ENCODE measurements around the gene CES2. TPM values are rescaled to one million over a fixed set of nuclear protein-coding genes. Genes with fewer than 3 reads are reported as not detected.
"Not testable (repeated sequence)": the region's sequence is repeated elsewhere in the genome, so short reads cannot be mapped to it uniquely, and the experiment has no call there.

Gene CES2
- total RNA-seq, 3 donors from 2014 or later = 180 to 566 (median 456) TPM

DNA sequence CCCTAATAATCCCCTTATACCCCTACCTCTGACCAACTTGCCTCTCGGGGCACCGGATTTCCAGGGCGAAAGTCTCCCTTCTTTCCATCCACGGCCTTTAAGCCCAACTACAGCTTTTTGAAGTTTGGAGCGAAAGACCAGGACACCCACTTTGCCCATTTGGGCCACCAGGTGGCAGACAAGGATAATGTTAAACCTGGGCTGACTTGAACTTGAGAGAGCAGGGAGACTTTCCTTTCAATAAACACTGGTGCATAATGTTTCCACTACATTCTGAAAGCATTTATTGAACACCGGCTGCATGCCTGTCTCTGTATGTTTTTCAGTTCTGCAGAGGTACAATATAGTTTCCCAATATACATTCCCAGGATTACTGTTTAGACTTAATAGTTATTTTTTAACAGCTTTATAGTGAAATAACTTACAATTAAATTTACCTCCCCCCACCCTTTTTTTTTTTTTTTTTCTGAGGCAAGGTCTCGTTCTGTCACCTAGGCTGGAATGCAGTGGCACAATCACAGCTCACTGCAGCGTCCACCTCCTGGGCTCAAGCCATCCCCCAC, 18.9 kb downstream of the CES2 start:
- ATAC-seq (peak; percentile 85), DNase-seq (peak in 2 of 3 donors; percentile 88 to 94)
- intact Hi-C loops (cut with DNase I, micrococcal nuclease) = loop anchor here in 1 of 2 donors (10.0 kb wide), 1 partner anchor 201 kb away; the partner anchor contains the start of genes B3GNT9, FBXL8 and TRADD
- no peaks in the 10 kb centered on the region for H3K36me3 ChIP-seq (ENCODE audit: low read depth)
- H3K4me3 ChIP-seq = no peak overlapping the region
- no peaks in the 10 kb centered on the region for H3K9me3 ChIP-seq
- peaks cover 32% of the 10 kb centered on the region for H3K4me1 ChIP-seq (ENCODE audit: low read depth)
- TF ChIP-seq, protein P1, sequence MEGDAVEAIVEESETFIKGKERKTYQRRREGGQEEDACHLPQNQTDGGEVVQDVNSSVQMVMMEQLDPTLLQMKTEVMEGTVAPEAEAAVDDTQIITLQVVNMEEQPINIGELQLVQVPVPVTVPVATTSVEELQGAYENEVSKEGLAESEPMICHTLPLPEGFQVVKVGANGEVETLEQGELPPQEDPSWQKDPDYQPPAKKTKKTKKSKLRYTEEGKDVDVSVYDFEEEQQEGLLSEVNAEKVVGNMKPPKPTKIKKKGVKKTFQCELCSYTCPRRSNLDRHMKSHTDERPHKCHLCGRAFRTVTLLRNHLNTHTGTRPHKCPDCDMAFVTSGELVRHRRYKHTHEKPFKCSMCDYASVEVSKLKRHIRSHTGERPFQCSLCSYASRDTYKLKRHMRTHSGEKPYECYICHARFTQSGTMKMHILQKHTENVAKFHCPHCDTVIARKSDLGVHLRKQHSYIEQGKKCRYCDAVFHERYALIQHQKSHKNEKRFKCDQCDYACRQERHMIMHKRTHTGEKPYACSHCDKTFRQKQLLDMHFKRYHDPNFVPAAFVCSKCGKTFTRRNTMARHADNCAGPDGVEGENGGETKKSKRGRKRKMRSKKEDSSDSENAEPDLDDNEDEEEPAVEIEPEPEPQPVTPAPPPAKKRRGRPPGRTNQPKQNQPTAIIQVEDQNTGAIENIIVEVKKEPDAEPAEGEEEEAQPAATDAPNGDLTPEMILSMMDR (IDR thresholded peaks at IDR 0.05) = peak; percentile 49

- intact Hi-C loops (cut with DNase I, micrococcal nuclease) = loop anchor here in 1 of 2 donors (10.0 kb wide), 1 partner anchor 199 kb away; the partner anchor contains the start of genes B3GNT9, FBXL8 and TRADD
- ATAC-seq; H3K36me3 ChIP-seq (ENCODE audit: low read depth); H3K4me3 ChIP-seq; H3K9me3 ChIP-seq: not testable (repeated sequence)
- peaks cover 37% of the 10 kb centered on the region for H3K4me1 ChIP-seq (ENCODE audit: low read depth)
- DNase-seq = peak in 1 of 3 donors; percentile 45
Measured at GRCh38 chr16:66955363-66956153, 20.2 kb downstream of the CES2 start.

- not testable (repeated sequence) for H3K9me3 ChIP-seq; ATAC-seq; H3K4me3 ChIP-seq; DNase-seq; H3K36me3 ChIP-seq (ENCODE audit: low read depth)
- H3K4me1 ChIP-seq (ENCODE audit: low read depth) = peaks cover 40% of the 10 kb centered on the region
- intact Hi-C loops (cut with DNase I, micrococcal nuclease) = loop anchor here in 1 of 2 donors (10.0 kb wide), 1 partner anchor 199 kb away; the partner anchor contains the start of genes B3GNT9, FBXL8 and TRADD
Measured at GRCh38 chr16:66956154-66956457, 20.8 kb downstream of the CES2 start.

DNA sequence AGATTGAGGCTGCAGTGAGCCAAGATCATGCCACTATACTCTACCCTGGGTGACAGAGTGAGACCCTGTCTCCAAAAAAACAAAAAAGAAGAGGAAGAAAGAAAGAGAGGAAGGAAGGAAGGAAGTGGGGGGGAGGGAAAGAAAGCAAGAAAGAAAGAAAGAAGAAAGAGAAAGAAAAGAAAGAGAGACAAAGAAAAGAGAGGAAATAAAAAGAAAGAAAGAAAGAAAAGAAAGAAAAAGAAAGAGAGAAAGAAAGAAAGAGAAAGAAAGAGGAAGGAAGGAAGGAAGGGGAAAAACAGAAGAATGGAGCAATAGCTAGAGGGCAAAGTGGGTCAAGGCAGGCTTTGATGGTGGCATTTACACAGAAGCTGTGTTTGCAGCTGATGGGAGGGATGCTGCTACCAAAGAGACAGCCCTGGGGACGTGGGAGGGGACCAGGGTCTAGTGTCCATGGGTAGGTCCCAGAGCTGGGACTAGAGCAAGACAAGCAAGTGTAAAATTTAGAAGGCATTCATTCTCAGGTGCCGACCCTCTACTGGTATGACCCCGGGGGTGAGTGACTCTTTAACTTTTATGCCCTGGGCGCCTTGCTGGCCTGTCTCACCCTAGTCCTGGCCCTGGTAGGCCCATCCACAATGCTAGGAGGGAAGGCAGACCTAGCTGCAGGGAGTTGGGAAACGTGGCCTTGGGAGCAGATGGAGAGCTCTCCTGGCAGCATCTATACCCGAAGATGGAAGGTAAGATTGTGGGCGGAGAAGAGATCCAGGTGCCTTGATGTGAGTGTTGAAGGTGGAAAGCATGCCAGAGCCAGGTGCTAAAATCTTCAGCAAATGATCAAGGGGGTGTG, 23.8 kb downstream of the CES2 start:
- peaks cover 43% of the 10 kb centered on the region for H3K4me1 ChIP-seq (ENCODE audit: low read depth)
- DNase-seq (no peak), ATAC-seq (no peak)
- H3K4me3 ChIP-seq = no peak overlapping the region
- TF ChIP-seq, protein P1 (IDR thresholded peaks at IDR 0.05) = no peak
- H3K36me3 ChIP-seq (ENCODE audit: low read depth) = no peaks in the 10 kb centered on the region
- no peaks in the 10 kb centered on the region for H3K9me3 ChIP-seq
- intact Hi-C loops (cut with DNase I, micrococcal nuclease) = loop anchor here in 1 of 2 donors (10.0 kb wide), 1 partner anchor 196 kb away; the partner anchor contains the start of genes B3GNT9, FBXL8 and TRADD

GRCh38 chr16:66959704-66960161, 24.4 kb downstream of the CES2 start:
- TF ChIP-seq, protein P1 (IDR thresholded peaks at IDR 0.05) = no peak
- Histone ChIP-seq H3K9me3 (no peaks in the 10 kb centered on the region), H3K36me3 (ENCODE audit: low read depth) (no peaks in the 10 kb centered on the region), H3K4me1 (ENCODE audit: low read depth) (peaks cover 41% of the 10 kb centered on the region), H3K4me3 (no peak overlapping the region)
- peak; percentile 7 for ATAC-seq
- DNase-seq = peak in 2 of 3 donors; percentile 48 to 52
- intact Hi-C loops (cut with DNase I, micrococcal nuclease) = loop anchor here in 1 of 2 donors (10.0 kb wide), 1 partner anchor 195 kb away; the partner anchor contains the start of genes B3GNT9, FBXL8 and TRADD

DNA sequence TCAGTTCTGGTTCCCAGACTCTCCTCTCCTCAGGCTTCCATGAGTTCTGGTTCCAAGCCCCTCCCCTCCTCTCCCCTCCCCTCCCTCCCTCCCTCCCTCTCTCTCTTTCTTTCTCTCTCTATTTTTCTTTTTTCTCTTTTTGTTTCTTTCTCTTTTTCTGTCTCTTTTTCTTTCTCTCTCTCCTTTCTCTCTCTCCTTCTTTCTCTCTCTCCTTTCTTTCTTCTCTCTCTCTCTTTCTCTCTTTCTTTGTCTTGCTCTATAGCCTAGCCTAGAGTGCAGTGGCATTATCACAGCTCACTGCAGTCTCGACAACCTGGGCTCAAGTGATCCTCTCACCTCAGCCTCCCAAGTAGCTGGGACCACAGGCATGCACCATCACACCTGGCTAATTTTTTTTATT, 25.0 kb downstream of the CES2 start:
- no peak overlapping the region for H3K4me3 ChIP-seq
- H3K9me3 ChIP-seq = no peaks in the 10 kb centered on the region
- TF ChIP-seq, protein P1 (IDR thresholded peaks at IDR 0.05) = no peak
- H3K36me3 ChIP-seq (ENCODE audit: low read depth) = no peaks in the 10 kb centered on the region
- ATAC-seq (no peak), DNase-seq (no peak)
- intact Hi-C loops (cut with DNase I, micrococcal nuclease) = no loop called here
- H3K4me1 ChIP-seq (ENCODE audit: low read depth) = peaks cover 36% of the 10 kb centered on the region

Measured in mucosa of descending colon (tissue), 3 donors.